ENCODE measurements around the gene EYS. TPM values are rescaled to one million over a fixed set of nuclear protein-coding genes. Genes with fewer than 3 reads are reported as not detected.

Gene EYS
- total and polyA plus RNA-seq, 2 of the 8 experiments (the other 6 are each of a cell fraction or from before 2014, with no cell fraction given) = 0.05 to 0.13 TPM

- H3K56ac ChIP-seq (replicated peaks; ENCODE audit: insufficient read length, low read depth, low read length) = no peak overlapping the region
- no peak overlapping the region for H3K14ac ChIP-seq (ENCODE audit: insufficient read length)
- H3K4me3 ChIP-seq (ENCODE audit: extremely low read depth in 1 of 4, insufficient read depth in 2 of 4, low read depth in 3 of 4, low read length in 4 of 4) = no peak overlapping the region
- no peak overlapping the region for H2BK5ac ChIP-seq (ENCODE audit: low read depth, low read length)
- no peaks in the 10 kb centered on the region for H3K36me3 ChIP-seq (ENCODE audit: control insufficient read depth in 2 of 4, insufficient read depth in 4 of 4, low read length in 3 of 4)
- no peaks in the 10 kb centered on the region for H3K79me1 ChIP-seq (ENCODE audit: low read depth, low read length)
- no peak overlapping the region for H3K4ac ChIP-seq (replicated peaks; ENCODE audit: insufficient read length, low read depth, low read length)
- no peaks in the 10 kb centered on the region for H3K79me2 ChIP-seq (ENCODE audit: control insufficient read depth in 1 of 2, insufficient read depth in 2 of 2, low read length in 2 of 2)
- H4K8ac ChIP-seq (ENCODE audit: extremely low read depth, insufficient read depth, low read length) = no peak overlapping the region
- H3K23me2 ChIP-seq (ENCODE audit: low read depth, low read length) = no peaks in the 10 kb centered on the region
- FAIRE-seq (no peak), DNase-seq (ENCODE audit: low read depth in 1 of 2, low spot score in 2 of 2) (no peak)
- no peak overlapping the region for H3K4me2 ChIP-seq (ENCODE audit: insufficient read depth in 1 of 2, low read depth in 2 of 2, low read length in 2 of 2)
- no peak overlapping the region for H2BK12ac ChIP-seq (ENCODE audit: low read depth, low read length)
- ChIA-PET CTCF (ENCODE audit: partially characterized antibody) (no interaction called here), POLR2A (ENCODE audit: partially characterized antibody) (no interaction called here)
- H3K27me3 ChIP-seq (replicated peaks in 1 of 4; ENCODE audit: control insufficient read depth in 3 of 4, extremely low read depth in 1 of 4, insufficient read depth in 3 of 4, low read length in 3 of 4) = no peaks in the 10 kb centered on the region
- H2AK5ac ChIP-seq (ENCODE audit: low read depth, low read length) = no peak overlapping the region
- H2AFZ ChIP-seq (ENCODE audit: low read length) = no peak overlapping the region
- H3K27ac ChIP-seq (ENCODE audit: low read depth, low read length) = no peak overlapping the region
- H3K9me3 ChIP-seq (ENCODE audit: insufficient read depth in 2 of 2, low read depth in 1 of 2, low read length in 1 of 2) = no peaks in the 10 kb centered on the region
- no peak overlapping the region for H3K18ac ChIP-seq (ENCODE audit: extremely low read depth, low read length)
- H2BK15ac ChIP-seq (ENCODE audit: low read length) = no peak overlapping the region
- TF ChIP-seq EGR1 (IDR thresholded peaks at IDR 0.05; ENCODE audit: borderline replicate concordance, low read depth, low read length) = no peak
- 0 out of 4 replicates have a peak, but pooled peaks of 1 of the 2 experiments have one; percentile 13 for TF ChIP-seq RAD21 (IDR thresholded peaks at IDR 0.05 in 1 of 2, conservative IDR thresholded peaks at IDR 0.05 in 1 of 2; ENCODE audit: low read depth in 2 of 2, low read length in 2 of 2)
- no peak for TF ChIP-seq RFX5 (IDR thresholded peaks at IDR 0.05; ENCODE audit: borderline replicate concordance, low read depth, low read length)
- no peaks in the 10 kb centered on the region for H3K4me1 ChIP-seq (replicated peaks in 1 of 4; ENCODE audit: control insufficient read depth in 3 of 4, insufficient read depth in 4 of 4, low read length in 3 of 4)
- H4K20me1 ChIP-seq (replicated peaks in 1 of 2; ENCODE audit: control insufficient read depth in 1 of 2, insufficient read depth in 2 of 2, low read length in 2 of 2) = no peaks in the 10 kb centered on the region
- no peak overlapping the region for H2BK120ac ChIP-seq (replicated peaks; ENCODE audit: low read depth, low read length)
- no peak overlapping the region for H3K9ac ChIP-seq (replicated peaks in 1 of 4; ENCODE audit: extremely low read depth in 1 of 4, low read depth in 3 of 4, low read length in 3 of 4)
- no peak overlapping the region for H4K5ac ChIP-seq (ENCODE audit: insufficient read length, low read depth, low read length)
- no peak overlapping the region for H3K23ac ChIP-seq (ENCODE audit: insufficient read length)
- no peak overlapping the region for H4K91ac ChIP-seq (replicated peaks; ENCODE audit: insufficient read length, low read length)
- H2BK20ac ChIP-seq (ENCODE audit: low read length) = no peak overlapping the region
These were observed 868.3 kb downstream of the EYS start for GRCh38 chr6:64838726-64839125.

Measured in H1 (cell line).